GM10248 (cell line): ENCODE measurements around the gene CLN5.

Source experiments
- CTCF ChIA-PET: fragments of 300-600 bp; sonication (Branson Sonifier 250); formaldehyde crosslinking; extraction: SDS; loops from one replicate; lab custom pipeline; 2021; ENCODE audit warnings: antibody characterized with exemption; lab: Yijun Ruan, JAX
- POLR2A ChIA-PET: fragments of 350-650 bp; sonication (Branson Sonifier 250); formaldehyde crosslinking; extraction: SDS; loops from one replicate; lab custom pipeline; 2020; ENCODE audit warnings: antibody characterized with exemption; lab: Yijun Ruan, JAX
- DNase-seq: peaks from one replicate; pipeline ENCODE4 v3.0.0; 2012; ENCODE audit errors: extremely low spot score
- TF ChIP-seq, protein P1 (sequence below): IDR thresholded peaks from 2 replicates; pipeline ENCODE4 v1.5.1; 2012; ENCODE audit warnings: mild to moderate bottlenecking, low read depth; ENCODE audit errors: extremely low read depth, missing control alignments, control extremely low read depth

The CLN5 gene

DNA sequence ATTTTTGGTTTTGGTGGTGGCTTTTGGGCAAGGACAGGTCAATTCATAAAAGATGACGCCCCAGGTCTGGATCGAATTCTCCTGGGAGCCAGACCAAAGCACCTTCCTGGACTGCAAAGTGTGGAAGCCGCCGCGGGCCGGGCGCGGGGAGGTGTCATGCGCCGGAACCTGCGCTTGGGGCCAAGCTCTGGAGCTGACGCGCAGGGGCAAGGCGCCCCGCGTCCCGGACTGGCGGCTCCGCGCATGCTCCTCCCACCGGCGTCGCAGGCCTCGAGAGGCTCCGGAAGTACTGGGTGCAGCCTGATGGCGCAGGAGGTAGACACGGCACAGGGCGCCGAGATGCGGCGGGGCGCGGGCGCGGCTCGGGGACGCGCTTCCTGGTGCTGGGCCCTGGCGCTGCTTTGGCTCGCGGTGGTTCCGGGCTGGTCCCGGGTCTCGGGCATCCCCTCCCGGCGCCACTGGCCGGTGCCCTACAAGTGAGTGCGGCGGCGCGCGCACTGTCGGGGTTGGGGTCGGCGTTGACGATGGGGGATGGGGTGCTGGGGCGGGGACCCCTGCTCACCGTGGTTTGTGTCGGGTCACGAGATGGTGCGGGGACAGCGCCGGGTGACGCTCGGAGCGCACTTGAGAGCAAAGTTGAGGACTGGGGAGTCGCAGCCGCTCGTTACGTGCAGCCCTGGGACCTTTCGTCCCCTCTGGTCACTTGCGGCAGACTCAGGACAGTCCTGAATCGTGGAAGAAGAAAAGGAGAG lies at the start of gene CLN5:
CLN5 (plus strand) TSS at position 286 of the 752 bp plus-strand sequence; CDS start at position 304, 18 bp downstream.
- CTCF ChIA-PET: interaction anchor here (1.0 to 6.3 kb wide), 4 partner anchors 10 to 33 kb away, joined by 3 to 57 read pairs (median 11); no protein-coding TSS in a partner anchor
- TF ChIP-seq, protein P1, sequence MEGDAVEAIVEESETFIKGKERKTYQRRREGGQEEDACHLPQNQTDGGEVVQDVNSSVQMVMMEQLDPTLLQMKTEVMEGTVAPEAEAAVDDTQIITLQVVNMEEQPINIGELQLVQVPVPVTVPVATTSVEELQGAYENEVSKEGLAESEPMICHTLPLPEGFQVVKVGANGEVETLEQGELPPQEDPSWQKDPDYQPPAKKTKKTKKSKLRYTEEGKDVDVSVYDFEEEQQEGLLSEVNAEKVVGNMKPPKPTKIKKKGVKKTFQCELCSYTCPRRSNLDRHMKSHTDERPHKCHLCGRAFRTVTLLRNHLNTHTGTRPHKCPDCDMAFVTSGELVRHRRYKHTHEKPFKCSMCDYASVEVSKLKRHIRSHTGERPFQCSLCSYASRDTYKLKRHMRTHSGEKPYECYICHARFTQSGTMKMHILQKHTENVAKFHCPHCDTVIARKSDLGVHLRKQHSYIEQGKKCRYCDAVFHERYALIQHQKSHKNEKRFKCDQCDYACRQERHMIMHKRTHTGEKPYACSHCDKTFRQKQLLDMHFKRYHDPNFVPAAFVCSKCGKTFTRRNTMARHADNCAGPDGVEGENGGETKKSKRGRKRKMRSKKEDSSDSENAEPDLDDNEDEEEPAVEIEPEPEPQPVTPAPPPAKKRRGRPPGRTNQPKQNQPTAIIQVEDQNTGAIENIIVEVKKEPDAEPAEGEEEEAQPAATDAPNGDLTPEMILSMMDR: no peak
- POLR2A ChIA-PET: no interaction called here
- peak; percentile 97 for DNase-seq

DNA sequence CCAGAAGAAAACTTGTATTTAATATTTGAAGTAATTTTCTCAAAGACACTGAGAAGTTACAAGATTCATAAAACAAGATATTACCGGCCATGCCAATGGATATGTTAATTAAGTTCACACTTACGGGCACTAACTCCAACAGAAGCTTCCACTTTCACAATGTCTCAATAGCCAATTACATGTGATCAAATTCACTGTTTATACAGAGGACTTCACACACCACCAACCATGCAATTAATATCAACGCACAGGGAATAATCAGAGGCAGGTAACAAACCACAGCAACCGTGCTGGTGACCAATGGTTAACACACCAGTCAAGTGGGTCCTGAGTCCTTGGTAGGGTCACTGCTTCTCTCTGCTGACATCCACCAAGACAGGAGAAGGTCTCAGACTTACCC lies 49.5 kb upstream of the CLN5 start:
- TF ChIP-seq, protein P1: no peak
- DNase-seq: no peak
- CTCF ChIA-PET: no interaction called here
- POLR2A ChIA-PET: no interaction called here

DNA sequence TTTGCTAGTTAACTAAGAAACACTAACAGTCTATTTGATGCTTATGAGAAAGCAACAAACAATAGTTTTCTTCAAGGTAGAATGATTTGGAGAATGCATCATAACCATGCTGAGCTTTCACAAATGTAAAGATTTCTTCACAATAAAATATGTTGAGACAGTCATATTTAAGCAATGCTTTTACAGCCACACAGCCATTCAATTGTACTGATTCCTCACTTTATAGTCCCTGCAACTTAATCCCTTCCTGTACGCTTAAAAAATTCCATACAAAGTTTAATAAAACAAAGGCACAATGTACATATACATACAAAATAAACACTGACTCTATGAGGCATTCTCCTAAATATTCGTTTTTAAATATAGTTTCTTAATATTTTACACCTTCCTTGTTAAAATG lies 48.2 kb upstream of the CLN5 start:
- no peak for DNase-seq
- TF ChIP-seq, protein P1: no peak
- ChIA-PET CTCF (no interaction called here), POLR2A (no interaction called here)

DNA sequence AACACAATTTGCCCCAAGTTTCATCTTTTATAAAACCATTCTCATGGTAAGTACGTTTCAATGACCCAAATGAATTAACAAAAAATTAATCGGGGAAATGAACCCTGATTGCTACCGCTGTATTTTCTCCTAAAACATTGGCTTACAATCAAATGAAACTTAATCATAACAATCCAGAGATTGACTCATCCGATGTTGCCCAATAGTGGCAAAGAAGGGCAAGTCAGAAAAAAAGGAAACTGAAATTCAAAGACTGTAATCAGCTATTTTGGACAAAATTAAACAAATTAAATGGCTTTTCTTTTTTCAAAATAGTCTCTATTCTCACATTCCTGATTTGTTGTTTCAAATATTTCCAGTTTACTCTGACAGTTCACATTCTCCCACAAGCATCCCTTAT lies 47.4 kb upstream of the CLN5 start:
- DNase-seq: no peak
- ChIA-PET CTCF (no interaction called here), POLR2A (no interaction called here)
- TF ChIP-seq, protein P1: no peak

DNA sequence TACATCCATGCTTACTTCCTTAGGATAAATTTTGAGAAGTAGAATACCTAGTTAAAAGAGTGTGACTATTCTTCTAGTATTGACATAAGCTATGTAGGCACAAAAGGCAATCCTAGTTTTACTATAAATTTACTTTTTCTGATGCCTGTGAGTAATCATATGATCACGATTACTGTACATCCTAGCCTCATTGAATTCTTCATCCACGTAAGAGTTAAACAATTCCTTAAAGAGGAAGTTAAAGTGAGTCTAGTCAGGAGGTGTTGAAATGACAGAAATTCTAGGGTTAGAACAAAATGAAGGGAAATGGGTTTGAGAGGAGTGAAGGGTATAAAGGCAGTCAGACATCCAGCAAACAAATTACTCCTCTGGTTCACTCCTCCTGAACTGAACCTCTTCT lies 43.7 kb upstream of the CLN5 start, which contains the start of gene ACOD1:
ACOD1 (plus strand) TSS at position 363 of the 400 bp plus-strand sequence. CDS start 48 bp downstream, outside the sequence.
- TF ChIP-seq, protein P1: no peak
- DNase-seq: no peak
- ChIA-PET POLR2A (no interaction called here), CTCF (no interaction called here)

DNA sequence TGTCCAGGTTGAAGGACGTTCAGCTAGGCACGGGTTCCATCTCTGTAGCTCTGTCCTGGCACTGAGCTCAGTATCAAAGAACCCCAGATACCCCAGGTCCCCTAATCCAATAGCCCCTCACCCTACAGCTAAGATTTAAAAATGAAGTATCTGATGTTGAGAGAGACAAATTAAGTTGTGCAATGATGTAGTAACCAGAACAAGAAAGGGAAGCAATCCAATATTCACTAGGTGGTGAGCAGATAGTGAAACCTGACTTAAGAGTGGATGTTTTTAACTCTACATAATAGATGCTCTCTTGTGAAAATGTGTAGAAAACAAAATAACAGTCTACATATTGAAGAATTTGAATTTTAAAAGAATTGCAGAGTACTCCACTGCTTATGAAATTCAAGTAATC lies 41.8 kb upstream of the CLN5 start:
- TF ChIP-seq, protein P1: no peak
- POLR2A ChIA-PET: interaction anchor here (0.8 kb wide), 1 partner anchor 65 kb away, joined by 3 read pairs; no protein-coding TSS in a partner anchor

More for the DNA sequence above, 41.8 kb upstream of the CLN5 start:
- no peak for DNase-seq
- CTCF ChIA-PET: interaction anchor here (0.6 to 1.8 kb wide), 4 partner anchors 10 to 87 kb away, joined by 3 to 7 read pairs (median 3); no protein-coding TSS in a partner anchor
